Panc1 (cell line): ENCODE data around the gene GAPVD1. TPM values are rescaled to one million over a fixed set of nuclear protein-coding genes. Genes with fewer than 3 reads are reported as not detected.
A peak's percentile ranks its signal among the peaks of the same experiment; 100 is the strongest.

Source experiments
- ATAC-seq: fragments of 200-7000 bp; cut with Tn5 transposase; 2 replicates; pipeline ENCODE4 v1.9.1; 2020; ENCODE audit warnings: mild to moderate bottlenecking, moderate library complexity
- BruUV-seq: library from RNA; stranded (reverse); fragments of 400-500 nt; replicated peaks from 2 replicates; lab custom pipeline; 2021; lab: Mats Ljungman, UMichigan
- CTCF ChIA-PET: fragments of 300-600 bp; sonication (Branson Sonifier 250); formaldehyde crosslinking; loops from one replicate; lab custom pipeline; 2022; ENCODE audit warnings: antibody characterized with exemption; lab: Charles Lee
- POLR2A ChIA-PET: fragments of 300-600 bp; sonication (Branson Sonifier 250); formaldehyde crosslinking; loops from one replicate; lab custom pipeline; 2022; ENCODE audit warnings: antibody characterized with exemption; lab: Charles Lee
- DNase-seq: peaks from one replicate; pipeline ENCODE4 v3.0.0-alpha.2; 2010; ENCODE audit warnings: low read depth, low spot score
- H3K27ac ChIP-seq: 2 replicates; pipeline ENCODE4 v1.5.1; 2011; ENCODE audit warnings: mild to moderate bottlenecking, low read length, inconsistent platforms
- H3K27me3 ChIP-seq: fragments of 200-500 bp; sonication (Bioruptor generic); 2 replicates; pipeline ENCODE4 v1.6.0; 2014; ENCODE audit warnings: low read length, inconsistent platforms; ENCODE audit not compliant: control insufficient read depth, insufficient read depth
- H3K36me3 ChIP-seq: fragments of 200-500 bp; sonication (Bioruptor generic); 2 replicates; pipeline ENCODE4 v1.5.1; 2014; ENCODE audit warnings: inconsistent platforms, mild to moderate bottlenecking, low read length, moderate library complexity; ENCODE audit not compliant: control insufficient read depth, insufficient read depth
- H3K4me1 ChIP-seq: 2 replicates; pipeline ENCODE4 v1.5.1; 2011; ENCODE audit warnings: inconsistent platforms, mild to moderate bottlenecking, low read length, moderate library complexity; ENCODE audit not compliant: control insufficient read depth, insufficient read depth
- H3K4me3 ChIP-seq, 2 experiments: 2 replicates each; pipeline ENCODE4 v1.5.1; 2011 to 2012; ENCODE audit warnings: low read depth in 2 of 2, low read length in 2 of 2, mild to moderate bottlenecking in 2 of 2, inconsistent platforms in 1 of 2, moderate library complexity in 1 of 2
- H3K9me3 ChIP-seq: fragments of 200-500 bp; sonication (Bioruptor generic); 2 replicates; pipeline ENCODE4 v1.5.1; 2014; ENCODE audit warnings: low read depth, mild to moderate bottlenecking, inconsistent platforms, low read length, moderate library complexity; ENCODE audit not compliant: control insufficient read depth, insufficient read depth
- POLR2AphosphoS5 ChIP-seq: IDR thresholded peaks from 2 replicates; pipeline ENCODE4 v1.6.1; 2012; ENCODE audit warnings: mild to moderate bottlenecking, low read depth, low read length, moderate library complexity
- SIN3A ChIP-seq: IDR thresholded peaks from 2 replicates; pipeline ENCODE4 v1.6.1; 2012; ENCODE audit warnings: low read depth, mild to moderate bottlenecking, low read length, moderate library complexity, borderline replicate concordance; ENCODE audit not compliant: insufficient read depth
- TCF7L2 ChIP-seq: IDR thresholded peaks from 2 replicates; pipeline ENCODE4 v1.6.1; 2011; ENCODE audit warnings: mild to moderate bottlenecking, low read depth, low read length, inconsistent platforms
- in situ Hi-C: cut with HindIII; loops from 2 replicates; pipeline ENCODE4 v1.10.0; 2016; ENCODE audit warnings: low sequenced_read_pairs, low pct_unique_long_range_greater_than_20kb
- intact Hi-C: fragments of 100-400 bp; cut with micrococcal nuclease; formaldehyde crosslinking; loops from one replicate; pipeline ENCODE4 v1.10.0; 2022; ENCODE audit not compliant: unreplicated experiment
- total RNA-seq: library from RNA; stranded (reverse); gene quantifications from one replicate; pipeline ENCODE4 v1.2.1, GENCODE V29; 2021; ENCODE audit not compliant: unreplicated experiment
- TF ChIP-seq, protein P1 (sequence below), 2 experiments: IDR thresholded peaks; 2 replicates each; pipeline ENCODE4 v1.6.1; 2011 to 2012; ENCODE audit warnings: low read depth in 2 of 2, control low read depth in 1 of 2, low read length in 1 of 2, mild to moderate bottlenecking in 1 of 2, moderate library complexity in 1 of 2; ENCODE audit not compliant: insufficient read depth in 1 of 2
- TF ChIP-seq, protein P2 (sequence below): fragments of 450-650 bp; IDR thresholded peaks from 2 replicates; pipeline ENCODE4 v1.5.1; 2017; ENCODE audit warnings: mild to moderate bottlenecking

GAPVD1 gene
- total RNA-seq, 1 experiment from 2014 or later, result 48.6 TPM

DNA sequence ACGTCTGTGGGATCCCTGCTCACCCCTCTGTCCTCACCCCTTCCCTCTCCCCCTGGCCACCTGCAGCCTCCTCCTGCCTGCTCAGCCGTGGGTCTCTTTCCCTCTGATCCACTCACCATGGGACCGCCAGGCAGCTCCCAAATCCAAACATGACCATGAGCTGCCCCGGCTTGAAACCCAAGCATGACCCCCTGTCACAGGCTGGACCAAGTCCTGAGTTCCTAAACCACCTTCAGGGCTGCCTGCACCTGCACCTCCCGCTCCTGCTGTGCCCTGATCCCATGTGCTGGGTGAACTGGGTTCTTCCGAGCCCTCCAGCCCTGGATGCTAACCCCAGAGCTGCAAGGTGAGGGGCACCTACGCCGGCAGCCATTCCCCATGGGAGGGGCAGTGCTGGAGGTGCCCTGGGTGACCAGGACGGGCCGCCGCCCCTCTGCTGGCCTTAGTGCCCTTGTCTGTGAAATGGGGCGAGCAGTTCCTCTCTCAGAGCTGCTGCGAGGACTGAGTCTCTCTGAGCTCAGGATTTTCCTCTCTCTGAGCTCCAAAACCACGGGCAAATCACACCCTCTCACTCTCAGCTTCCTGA is 149.6 kb downstream of the GAPVD1 start:
- in situ Hi-C loops, result no loop called here
- BruUV-seq, result no TSS peak
- ATAC-seq (no peak), DNase-seq (no peak)
- peak overlapping the region; percentile 85 for H3K27ac ChIP-seq
- peaks cover 11% of the 10 kb centered on the region; the same call in 1 of the 2 replicates for H3K4me1 ChIP-seq
- intact Hi-C loops, result no loop called here
- TF ChIP-seq POLR2AphosphoS5 (no peak), SIN3A (no peak), TCF7L2 (no peak)
- TF ChIP-seq, protein P1, sequence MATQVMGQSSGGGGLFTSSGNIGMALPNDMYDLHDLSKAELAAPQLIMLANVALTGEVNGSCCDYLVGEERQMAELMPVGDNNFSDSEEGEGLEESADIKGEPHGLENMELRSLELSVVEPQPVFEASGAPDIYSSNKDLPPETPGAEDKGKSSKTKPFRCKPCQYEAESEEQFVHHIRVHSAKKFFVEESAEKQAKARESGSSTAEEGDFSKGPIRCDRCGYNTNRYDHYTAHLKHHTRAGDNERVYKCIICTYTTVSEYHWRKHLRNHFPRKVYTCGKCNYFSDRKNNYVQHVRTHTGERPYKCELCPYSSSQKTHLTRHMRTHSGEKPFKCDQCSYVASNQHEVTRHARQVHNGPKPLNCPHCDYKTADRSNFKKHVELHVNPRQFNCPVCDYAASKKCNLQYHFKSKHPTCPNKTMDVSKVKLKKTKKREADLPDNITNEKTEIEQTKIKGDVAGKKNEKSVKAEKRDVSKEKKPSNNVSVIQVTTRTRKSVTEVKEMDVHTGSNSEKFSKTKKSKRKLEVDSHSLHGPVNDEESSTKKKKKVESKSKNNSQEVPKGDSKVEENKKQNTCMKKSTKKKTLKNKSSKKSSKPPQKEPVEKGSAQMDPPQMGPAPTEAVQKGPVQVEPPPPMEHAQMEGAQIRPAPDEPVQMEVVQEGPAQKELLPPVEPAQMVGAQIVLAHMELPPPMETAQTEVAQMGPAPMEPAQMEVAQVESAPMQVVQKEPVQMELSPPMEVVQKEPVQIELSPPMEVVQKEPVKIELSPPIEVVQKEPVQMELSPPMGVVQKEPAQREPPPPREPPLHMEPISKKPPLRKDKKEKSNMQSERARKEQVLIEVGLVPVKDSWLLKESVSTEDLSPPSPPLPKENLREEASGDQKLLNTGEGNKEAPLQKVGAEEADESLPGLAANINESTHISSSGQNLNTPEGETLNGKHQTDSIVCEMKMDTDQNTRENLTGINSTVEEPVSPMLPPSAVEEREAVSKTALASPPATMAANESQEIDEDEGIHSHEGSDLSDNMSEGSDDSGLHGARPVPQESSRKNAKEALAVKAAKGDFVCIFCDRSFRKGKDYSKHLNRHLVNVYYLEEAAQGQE (IDR thresholded peaks at IDR 0.05; ENCODE audit: insufficient read depth in 1 of 2, low read depth in 2 of 2, low read length in 1 of 2), result no peak
- TF ChIP-seq, protein P2, sequence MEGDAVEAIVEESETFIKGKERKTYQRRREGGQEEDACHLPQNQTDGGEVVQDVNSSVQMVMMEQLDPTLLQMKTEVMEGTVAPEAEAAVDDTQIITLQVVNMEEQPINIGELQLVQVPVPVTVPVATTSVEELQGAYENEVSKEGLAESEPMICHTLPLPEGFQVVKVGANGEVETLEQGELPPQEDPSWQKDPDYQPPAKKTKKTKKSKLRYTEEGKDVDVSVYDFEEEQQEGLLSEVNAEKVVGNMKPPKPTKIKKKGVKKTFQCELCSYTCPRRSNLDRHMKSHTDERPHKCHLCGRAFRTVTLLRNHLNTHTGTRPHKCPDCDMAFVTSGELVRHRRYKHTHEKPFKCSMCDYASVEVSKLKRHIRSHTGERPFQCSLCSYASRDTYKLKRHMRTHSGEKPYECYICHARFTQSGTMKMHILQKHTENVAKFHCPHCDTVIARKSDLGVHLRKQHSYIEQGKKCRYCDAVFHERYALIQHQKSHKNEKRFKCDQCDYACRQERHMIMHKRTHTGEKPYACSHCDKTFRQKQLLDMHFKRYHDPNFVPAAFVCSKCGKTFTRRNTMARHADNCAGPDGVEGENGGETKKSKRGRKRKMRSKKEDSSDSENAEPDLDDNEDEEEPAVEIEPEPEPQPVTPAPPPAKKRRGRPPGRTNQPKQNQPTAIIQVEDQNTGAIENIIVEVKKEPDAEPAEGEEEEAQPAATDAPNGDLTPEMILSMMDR, result no peak
- H3K9me3 ChIP-seq, result no peaks in the 10 kb centered on the region
- CTCF ChIA-PET, result no interaction called here
- peaks cover 3% of the 10 kb centered on the region; the same call in 1 of the 2 replicates for H3K36me3 ChIP-seq
- H3K27me3 ChIP-seq, result no peaks in the 10 kb centered on the region
- H3K4me3 ChIP-seq, result peak overlapping the region; percentile 60 to 69
- POLR2A ChIA-PET, result no interaction called here

DNA sequence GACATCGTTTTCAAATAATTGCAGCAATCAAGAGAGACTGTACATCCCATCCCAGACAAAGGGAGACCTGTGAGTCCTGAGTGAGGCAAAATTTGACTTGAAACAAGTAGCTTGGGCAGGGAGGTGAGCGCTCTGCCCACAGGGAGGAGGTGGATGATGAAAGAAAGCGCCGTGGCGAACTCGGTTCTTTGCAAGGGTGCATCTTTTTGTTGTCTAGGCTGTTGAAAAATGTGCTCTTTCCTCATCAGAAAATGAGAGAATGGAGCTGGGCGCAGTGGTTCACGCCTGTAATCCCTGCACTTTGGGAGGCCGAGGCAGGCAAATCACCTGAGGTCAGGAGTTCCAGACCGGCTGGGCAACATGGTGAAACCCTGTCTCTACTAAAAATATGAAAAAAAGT is 150.5 kb downstream of the GAPVD1 start:
- CTCF ChIA-PET, result no interaction called here
- ATAC-seq, result no peak
- no peak overlapping the region for H3K4me3 ChIP-seq
- H3K27me3 ChIP-seq, result no peaks in the 10 kb centered on the region
- DNase-seq, result no peak
- H3K27ac ChIP-seq, result no peak overlapping the region; the same call in 1 of the 2 replicates
- no peak for TF ChIP-seq SIN3A
- TF ChIP-seq, protein P2, result no peak
- TF ChIP-seq TCF7L2, result no peak
- TF ChIP-seq, protein P1 (IDR thresholded peaks at IDR 0.05; ENCODE audit: insufficient read depth in 1 of 2, low read depth in 2 of 2, low read length in 1 of 2), result no peak
- no peak for TF ChIP-seq POLR2AphosphoS5
- no TSS peak for BruUV-seq
- intact Hi-C loops (no loop called here), in situ Hi-C loops (no loop called here)
- H3K36me3 ChIP-seq, result peaks cover 3% of the 10 kb centered on the region; the same call in 1 of the 2 replicates
- H3K4me1 ChIP-seq, result peaks cover 11% of the 10 kb centered on the region; the same call in 1 of the 2 replicates
- no peaks in the 10 kb centered on the region for H3K9me3 ChIP-seq
- POLR2A ChIA-PET, result no interaction called here
